HG02610 (cell line): Measurements from ENCODE around the gene SEC14L3.

Experiments used
- ATAC-seq: cut with Tn5 transposase; IDR thresholded peaks from one replicate; pipeline ENCODE4 v1.9.1; 2021; ENCODE audit warnings: mild to moderate bottlenecking, moderate library complexity; ENCODE audit not compliant: unreplicated experiment

Gene SEC14L3

DNA sequence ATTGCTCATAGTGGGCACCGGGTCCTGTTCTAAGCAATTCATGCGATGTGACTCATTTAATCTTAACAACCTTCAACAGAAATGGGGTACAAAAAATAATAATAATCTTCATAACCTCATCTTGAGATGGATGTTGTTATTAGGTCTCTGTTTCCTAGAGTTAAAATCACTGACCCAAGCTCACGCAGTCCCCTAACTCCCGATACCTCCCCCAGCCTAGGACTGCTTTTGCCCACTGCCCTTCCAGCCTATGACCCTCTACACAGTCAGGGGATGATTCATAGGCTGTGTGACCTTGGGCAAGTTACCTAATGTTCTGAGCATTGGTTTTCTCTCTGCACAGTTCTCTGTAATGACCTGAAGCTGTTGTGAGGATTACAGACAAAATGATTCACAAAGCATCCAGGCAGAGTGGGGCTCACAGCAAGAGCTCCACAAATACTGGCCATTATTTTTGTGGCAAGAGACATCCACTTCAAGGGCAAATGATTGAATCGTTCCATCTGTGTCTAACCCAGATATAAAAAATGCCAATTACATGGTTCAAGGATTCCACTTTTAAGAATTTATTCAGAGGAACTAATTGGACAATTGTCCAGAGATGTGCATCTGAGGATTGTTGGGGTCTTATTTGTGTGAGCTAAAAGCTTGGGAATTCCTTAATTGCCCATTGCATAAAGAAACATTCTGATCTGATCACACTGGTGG is 26.2 kb downstream of the SEC14L3 start:
- no peak for ATAC-seq

DNA sequence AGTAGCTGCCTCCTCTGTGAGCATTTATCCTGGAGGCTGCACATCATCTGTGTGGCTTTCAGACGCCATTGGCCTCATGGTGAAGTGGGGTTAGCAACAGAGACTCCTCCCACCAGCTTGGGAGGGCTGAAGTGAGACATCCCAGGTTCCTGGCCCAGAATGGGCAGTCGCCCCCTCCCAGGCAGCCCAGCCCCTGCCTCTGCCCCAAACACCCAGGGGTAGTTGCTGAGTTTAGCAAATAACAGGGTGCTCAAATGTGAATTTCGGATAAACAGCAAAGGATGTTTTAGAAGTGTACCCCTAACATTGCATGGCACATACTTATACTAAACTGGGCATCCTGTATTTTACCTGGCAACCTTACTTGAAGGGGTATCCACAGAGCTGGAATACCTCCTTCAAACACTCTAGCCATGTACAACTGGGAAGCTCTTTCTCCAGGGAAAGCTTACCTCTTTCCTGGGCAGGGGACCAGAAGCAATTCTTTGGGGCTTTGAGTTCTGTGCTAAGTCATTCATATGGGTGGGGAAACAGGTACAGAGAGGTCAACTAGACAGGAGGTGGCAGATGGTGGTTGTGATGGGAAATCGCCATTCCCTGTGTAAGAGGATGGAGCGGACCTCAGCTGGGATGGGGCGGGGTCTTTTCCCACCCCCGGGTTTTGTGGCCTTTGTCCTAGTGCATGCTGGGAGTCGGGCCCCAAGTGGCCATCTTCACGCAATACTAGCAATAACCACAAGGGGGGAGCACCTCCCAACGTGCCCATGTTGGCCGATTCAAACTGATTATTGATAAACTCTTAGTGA is 27.0 kb downstream of the SEC14L3 start:
- no peak for ATAC-seq

GRCh38 chr22:30441088-30441487 is 30.7 kb downstream of the SEC14L3 start:
- ATAC-seq = no peak

DNA sequence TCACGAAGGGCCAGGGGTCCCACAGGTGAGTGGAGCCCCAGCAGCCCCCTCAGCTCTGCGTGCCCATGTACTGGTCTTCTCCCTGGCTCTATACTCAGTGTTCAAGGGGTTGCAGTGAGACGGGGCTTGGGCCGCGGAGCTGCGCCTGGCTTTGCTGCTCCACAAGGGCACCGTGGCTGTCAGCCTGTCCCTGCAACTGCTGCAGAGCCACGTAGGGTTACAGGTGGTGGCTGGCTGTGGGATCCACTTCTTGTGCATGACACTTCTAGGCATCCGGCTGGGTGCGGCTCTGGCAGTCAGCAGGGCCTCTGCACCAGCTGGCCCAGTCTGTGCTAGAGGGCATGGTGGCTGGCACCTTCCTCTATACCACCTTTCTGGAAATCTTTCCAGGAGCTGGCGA is 32.0 kb downstream of the SEC14L3 start:
- no peak for ATAC-seq

- ATAC-seq = no peak
These were observed 32.6 kb downstream of the SEC14L3 start for GRCh38 chr22:30439226-30439625.

DNA sequence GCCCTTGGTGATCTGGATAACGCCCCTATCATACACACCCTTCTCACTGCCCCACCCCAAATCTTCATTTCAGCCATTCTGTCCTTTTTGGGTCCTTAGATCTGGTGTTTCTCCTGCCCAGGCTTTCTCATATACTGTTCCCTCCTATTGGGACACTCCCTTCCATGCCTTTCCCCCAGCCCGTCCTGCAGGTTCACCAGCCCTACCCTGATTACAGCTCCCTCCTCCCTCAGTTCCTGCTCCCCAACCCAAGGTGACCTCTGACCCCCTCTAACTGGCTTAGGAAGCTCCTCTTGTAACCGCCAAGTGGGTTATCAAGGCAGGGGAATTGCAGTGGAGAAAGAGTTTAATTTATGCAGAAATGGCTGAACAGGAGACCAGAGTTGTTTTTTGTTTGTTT is 33.3 kb downstream of the SEC14L3 start:
- ATAC-seq = no peak

GRCh38 chr22:30436196-30436595 is 35.6 kb downstream of the SEC14L3 start:
- no peak for ATAC-seq

- ATAC-seq = no peak
These were observed 36.1 kb downstream of the SEC14L3 start for GRCh38 chr22:30435674-30436126.

DNA sequence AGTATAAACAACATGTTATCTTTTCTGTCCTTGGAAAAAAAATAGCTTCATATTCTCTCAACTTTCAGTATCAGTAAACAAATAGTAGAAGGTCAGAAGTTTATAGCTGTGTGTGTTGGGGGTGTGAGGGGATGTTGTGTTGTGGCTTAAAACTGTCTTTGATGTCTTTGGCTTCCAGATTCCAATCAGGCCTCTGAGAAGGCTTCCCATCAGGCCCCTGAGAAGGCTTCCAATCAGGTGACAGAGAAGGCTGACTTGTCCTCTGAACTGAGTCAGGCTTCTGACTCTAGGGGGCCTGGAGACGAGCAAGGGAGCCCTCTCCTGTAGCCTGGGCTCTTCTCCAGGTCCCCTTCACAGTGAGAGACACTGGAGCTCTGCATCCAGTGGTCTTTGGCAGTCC is 37.0 kb downstream of the SEC14L3 start:
- ATAC-seq = no peak

GRCh38 chr22:30433773-30434172 is 38.0 kb downstream of the SEC14L3 start:
- no peak for ATAC-seq

DNA sequence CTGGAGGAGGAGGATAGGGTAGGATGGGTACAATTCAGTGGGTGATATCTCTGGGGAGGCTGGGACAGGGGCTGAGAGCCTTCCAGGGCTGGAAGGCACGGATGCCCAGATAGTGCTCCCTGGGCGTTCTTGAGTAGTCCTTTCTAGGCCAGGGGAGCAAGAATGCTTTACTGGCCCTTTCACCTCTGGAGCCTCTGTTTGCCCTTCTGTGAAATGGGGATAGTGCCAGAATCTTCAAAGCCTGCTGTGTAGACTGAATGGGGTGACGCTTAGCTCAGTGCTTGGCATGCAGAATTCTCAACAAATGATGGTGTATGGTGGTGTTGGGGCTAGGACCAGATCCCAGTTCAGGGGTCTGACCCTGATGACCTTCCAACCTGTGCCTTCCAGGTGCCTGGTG is 38.6 kb downstream of the SEC14L3 start:
- ATAC-seq = no peak

DNA sequence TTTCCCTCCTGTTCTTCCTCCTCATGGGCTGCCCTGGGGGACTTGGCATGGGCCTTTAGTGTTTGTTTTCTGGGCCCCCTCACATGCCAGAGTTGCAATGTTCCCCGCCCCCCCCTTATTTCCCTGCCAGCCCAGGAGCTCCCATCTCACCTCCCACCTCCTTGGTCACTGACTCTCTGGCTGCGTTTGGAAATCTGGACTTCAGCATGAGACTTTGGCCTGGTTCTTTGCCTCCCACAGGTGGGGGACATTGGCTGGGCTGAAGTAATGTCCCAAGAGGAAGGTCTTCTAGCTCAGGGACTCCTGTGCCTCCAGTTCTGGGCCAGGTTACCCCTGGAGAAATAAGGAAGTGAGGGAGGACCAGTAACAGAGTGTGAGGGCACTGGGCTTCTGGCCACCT is 39.3 kb downstream of the SEC14L3 start:
- no peak for ATAC-seq

DNA sequence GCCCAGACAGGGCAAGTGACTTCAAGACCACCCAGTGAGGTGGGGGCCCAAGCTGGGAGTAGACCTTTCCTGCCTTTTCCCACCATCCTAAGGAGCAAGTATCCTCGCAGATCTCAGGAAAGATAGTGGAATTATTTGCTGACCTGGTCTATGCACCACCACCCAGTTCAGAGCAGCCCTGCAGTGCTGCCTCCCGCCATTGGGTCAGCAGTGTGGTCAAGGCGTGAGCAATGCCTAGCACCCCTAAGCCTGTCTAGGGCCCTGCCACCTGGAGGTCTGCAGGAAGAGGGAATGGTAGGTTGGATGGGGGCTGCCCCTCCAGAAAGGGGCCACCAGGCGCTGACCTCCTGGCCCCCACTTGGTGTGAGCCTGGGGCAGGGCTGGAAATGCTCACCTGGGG is 39.7 kb downstream of the SEC14L3 start:
- ATAC-seq = no peak

GRCh38 chr22:30430933-30431332 is 40.9 kb downstream of the SEC14L3 start:
- no peak for ATAC-seq

DNA sequence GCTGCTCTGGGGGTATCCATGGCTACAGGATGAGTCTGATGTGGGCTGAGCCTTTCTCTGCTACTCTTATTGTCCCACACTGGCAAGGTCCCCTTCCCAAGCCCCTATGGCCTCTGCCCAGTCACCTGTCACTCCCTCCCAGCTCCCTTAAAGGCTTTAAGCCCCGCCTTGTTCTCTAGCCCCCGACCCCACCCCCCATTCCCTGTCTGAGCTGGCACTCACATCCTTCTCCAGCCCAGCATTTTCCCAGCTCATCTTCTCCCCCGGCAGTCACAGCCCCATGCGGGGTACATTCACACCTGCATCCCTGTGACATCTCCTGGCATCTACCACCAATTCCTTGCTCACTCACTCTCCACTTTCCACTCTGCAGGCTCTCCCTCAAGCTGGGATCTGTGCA is 41.9 kb downstream of the SEC14L3 start:
- ATAC-seq = no peak

DNA sequence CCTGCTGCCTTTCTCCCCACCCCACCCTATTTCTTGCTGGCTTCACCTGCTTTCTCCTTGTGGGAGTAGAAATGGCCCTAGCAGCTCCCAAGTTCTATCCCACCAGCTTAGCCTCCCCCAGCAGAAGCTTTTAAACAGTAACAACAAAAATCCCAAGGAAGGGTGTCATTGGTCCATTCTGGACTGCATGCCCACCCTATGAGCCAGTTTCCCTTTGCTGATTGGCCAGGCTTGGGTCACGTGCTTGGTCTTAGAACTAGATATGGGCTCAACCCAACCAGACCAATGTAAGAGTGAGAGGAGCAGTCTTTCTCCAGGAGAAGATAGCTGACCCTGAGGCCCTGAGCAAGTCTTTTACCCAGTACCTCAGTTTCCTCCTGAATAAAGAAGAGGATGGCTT is 43.9 kb downstream of the SEC14L3 start:
- ATAC-seq = no peak

DNA sequence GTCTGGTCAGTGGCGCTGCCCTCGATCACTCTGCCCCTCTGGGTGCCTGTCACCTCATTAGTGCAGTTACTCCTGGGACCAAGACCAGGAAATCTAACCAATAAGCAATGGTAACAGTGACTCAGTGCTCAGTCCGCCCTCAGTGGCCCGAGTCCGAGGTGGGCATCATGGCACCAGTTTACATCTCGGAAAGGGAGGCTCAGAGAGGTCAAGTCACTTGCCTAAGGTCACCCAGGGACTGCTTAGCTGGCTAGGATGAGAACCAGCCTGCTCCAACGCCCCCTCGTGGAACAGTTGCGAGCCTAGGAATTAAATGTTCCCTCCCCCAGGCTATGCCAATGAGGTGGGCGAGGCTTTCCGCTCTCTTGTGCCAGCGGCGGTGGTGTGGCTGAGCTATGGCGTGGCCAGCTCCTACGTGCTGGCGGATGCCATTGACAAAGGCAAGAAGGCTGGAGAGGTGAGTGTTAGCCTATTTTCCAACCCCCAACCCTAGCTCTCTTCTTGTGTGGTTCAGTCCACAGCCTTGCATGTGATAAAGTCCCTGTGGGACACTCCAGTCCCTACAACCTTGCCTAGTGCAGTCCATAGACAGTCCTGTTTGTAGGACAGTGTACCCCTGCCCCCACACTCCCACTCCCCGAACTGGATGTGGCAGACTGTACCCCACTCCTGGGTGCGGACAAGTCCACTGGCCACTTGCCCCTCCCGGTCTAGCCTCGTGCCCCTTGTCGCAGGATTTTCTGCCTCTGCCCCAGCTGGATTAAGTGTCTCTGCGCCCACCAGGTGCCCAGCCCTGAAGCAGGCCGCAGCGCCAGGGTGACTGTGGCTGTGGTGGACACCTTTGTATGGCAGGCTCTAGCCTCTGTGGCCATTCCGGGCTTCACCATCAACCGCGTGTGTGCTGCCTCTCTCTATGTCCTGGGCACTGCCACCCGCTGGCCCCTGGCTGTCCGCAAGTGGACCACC is 45.1 kb downstream of the SEC14L3 start:
- ATAC-seq = no peak

DNA sequence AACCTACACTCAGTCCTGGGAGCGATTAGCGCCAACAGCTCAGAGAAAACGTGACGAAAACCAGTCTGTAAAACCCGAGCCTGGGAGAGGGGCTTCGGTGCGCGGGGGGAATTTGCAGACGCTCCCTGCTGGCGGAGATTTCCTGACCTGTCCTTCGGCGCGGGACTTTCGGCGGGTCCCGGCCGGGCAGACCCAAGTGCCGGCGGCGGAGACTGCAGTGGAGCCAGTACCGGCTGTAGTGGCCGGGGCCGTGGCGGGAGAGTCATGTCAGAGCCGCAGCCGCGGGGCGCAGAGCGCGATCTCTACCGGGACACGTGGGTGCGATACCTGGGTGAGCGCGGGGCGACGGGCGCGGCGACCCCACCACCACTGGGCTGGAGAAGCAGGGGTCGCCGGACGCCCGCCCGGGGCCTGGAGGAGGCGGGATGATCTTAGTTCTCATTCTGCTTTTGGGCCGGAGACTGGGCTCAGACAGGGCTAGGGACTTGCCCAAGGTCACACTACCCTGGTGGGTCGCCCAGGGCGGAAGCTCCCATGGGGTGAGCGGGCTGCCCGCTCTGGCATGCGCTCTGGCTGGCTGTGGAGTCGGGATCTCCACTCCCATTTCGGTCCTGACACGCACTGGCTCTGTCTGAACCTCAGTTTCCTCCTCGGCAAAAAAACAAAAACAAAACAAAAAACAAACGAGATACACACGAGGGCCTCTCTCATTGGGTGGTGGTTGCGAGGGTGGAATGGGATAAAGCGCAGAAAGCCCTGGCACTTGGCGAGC is 46.0 kb downstream of the SEC14L3 start, which contains the start of gene MTFP1:
Gene MTFP1 (plus strand): TSS at position 153 of the 772 bp plus-strand sequence. CDS start 112 bp downstream, at position 265.
- ATAC-seq = no peak

DNA sequence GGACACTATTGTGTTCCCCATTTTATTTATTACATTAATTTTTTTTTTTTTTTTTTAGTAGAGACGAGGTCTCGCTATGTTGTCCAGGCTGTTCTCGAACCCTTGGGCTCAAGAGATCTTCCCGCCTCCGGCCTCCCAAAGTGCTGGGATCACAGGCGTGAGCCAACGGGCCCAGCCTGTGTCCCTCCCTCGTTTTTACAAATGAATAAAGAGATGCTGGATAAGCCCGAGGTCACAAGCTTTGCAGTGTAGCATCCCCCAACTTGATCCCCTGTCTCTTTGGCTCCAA is 46.5 kb downstream of the SEC14L3 start:
- ATAC-seq = no peak

DNA sequence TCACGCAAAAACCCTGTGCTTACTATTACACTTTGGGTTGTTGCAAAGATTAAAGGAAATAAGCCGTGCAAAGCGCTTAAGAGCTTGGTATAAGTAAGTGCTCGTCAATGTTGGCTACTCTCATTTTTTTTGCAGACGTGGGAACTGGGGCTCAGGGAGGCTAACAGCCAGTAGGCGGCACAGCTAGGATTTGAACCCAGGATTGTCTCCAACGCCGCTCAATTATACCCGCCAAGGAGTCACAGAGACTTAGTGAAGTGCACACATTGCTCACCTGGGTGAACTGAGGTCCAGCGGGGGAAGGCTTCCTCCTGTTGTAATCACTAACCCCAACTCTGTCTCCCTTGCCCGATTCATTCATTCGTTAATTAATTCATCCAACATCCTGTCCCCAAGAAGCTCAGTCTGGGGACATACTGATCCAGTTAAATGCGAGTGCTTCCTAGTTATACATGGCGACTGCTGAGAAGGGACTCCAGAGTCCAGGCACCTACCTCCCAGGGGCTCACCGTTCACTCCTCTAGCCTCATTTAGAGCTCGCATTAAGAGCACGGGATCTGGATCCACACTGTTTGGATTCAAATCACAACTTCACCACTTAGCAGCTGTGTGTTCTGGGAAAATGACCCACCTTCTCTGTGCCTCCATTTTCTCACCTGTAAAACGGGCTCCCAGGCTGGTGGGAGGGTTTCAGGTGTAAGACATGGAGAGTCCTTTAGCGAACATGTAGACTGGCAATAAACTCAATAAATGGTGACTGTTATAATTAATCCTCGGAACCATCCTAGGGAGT is 47.1 kb downstream of the SEC14L3 start:
- no peak for ATAC-seq
